Astrocyte of the cerebellum (primary cell): Measurements from ENCODE around the gene GSG1L2.

Source experiments
- DNase-seq: peaks from one replicate; pipeline ENCODE4 v3.0.0-alpha.2; 2011; ENCODE audit warnings: low read depth
- H3K4me3 ChIP-seq: 2 replicates; pipeline ENCODE4 v1.5.1; 2011; ENCODE audit warnings: mild to moderate bottlenecking, low read depth, low read length, moderate library complexity
- in situ Hi-C: cut with HindIII; loops from 2 replicates; pipeline ENCODE4 v1.10.0; 2017; ENCODE audit warnings: low sequenced_read_pairs
- TF ChIP-seq, protein P1 (sequence below): IDR thresholded peaks from 2 replicates; pipeline ENCODE4 v1.5.1; 2012; ENCODE audit warnings: low read length, low read depth, moderate library complexity, mild to moderate bottlenecking; ENCODE audit errors: missing control alignments

Gene GSG1L2

GRCh38 chr17:9802294-9802693 is 19.6 kb downstream of the GSG1L2 start:
- no peak for DNase-seq
- H3K4me3 ChIP-seq = no peak overlapping the region
- in situ Hi-C loops = no loop called here
- TF ChIP-seq, protein P1, sequence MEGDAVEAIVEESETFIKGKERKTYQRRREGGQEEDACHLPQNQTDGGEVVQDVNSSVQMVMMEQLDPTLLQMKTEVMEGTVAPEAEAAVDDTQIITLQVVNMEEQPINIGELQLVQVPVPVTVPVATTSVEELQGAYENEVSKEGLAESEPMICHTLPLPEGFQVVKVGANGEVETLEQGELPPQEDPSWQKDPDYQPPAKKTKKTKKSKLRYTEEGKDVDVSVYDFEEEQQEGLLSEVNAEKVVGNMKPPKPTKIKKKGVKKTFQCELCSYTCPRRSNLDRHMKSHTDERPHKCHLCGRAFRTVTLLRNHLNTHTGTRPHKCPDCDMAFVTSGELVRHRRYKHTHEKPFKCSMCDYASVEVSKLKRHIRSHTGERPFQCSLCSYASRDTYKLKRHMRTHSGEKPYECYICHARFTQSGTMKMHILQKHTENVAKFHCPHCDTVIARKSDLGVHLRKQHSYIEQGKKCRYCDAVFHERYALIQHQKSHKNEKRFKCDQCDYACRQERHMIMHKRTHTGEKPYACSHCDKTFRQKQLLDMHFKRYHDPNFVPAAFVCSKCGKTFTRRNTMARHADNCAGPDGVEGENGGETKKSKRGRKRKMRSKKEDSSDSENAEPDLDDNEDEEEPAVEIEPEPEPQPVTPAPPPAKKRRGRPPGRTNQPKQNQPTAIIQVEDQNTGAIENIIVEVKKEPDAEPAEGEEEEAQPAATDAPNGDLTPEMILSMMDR = no peak

DNA sequence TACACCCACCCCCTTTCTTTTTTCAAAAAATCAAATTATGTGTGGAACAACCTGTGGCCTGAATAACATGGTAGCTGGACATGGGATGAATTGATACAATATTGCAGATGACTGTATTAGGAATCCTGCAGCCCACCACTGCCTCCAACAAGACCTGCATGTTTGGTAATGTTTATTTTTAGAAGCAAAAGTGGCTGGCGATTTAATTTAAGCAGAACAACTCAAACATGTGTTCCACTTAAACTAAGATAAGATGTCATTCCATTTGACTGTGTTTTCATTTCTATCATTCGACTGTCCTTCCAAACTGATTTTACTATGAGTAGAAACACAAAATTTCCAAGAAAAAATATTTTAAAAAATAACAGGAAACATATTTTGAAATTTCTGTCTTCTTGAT is 20.4 kb downstream of the GSG1L2 start:
- TF ChIP-seq, protein P1 = no peak
- in situ Hi-C loops = no loop called here
- no peak for DNase-seq
- H3K4me3 ChIP-seq = no peak overlapping the region

GRCh38 chr17:9798724-9799123 is 23.2 kb downstream of the GSG1L2 start:
- in situ Hi-C loops = no loop called here
- H3K4me3 ChIP-seq = no peak overlapping the region
- no peak for DNase-seq
- TF ChIP-seq, protein P1 = no peak

DNA sequence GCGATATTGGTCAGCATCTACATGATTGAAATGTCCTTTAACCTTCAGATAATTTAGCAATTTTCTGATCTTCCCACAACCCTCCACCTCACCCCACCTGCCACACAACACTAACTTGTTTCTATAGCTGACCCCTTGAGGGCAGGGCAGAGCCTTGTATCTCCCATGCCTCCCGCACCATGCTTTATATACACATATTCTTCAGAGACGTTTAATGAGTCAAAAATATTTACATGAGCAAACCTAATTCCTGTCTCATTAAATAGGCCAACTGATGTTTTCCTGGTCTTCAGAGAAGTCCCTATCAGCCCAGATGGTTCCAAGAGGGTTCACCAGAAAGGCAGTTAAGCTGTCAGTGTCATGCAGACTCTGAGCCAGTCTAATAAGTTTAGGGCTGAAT is 23.9 kb downstream of the GSG1L2 start:
- TF ChIP-seq, protein P1 = no peak
- H3K4me3 ChIP-seq = no peak overlapping the region
- DNase-seq = no peak
- in situ Hi-C loops = no loop called here

DNA sequence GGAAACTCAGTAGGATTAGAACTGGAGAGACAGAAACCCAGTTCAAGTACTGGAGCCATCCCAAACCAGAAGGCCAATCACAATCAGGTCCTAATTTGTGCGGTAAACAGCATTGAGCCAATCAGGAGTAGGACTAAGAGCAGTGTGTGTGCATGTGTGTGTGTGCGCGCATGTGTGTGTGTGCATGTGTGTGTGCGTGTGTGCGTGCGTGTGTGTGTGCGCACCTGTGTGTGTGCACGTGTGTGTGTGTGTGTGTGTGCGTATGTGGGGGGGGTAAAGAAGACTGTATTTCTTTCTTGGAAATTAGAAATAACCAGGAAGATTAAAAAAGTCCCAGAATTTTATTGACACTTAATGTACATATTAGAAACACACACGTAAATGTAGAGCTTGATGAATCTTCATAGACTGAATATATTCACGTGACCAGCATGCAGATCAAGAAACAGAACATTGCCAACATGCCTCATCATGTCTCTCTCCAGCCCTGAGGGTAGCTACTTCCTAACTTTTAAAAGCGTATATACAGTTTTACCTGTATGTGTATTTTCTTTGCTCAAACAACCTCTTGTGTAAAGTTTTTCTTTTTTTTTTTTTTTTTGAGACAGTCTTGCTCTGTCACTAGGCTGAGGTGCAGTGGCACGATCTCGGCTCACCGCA is 29.6 kb downstream of the GSG1L2 start:
- H3K4me3 ChIP-seq = no peak overlapping the region
- no peak for DNase-seq
- in situ Hi-C loops = no loop called here
- TF ChIP-seq, protein P1 = no peak

GRCh38 chr17:9790889-9791876 is 30.7 kb downstream of the GSG1L2 start, which contains the start of gene DHRS7C:
Gene DHRS7C (minus strand): TSS chr17:9791592. CDS start chr17:9791284, 308 bp downstream.
- TF ChIP-seq, protein P1 = no peak

More at GRCh38 chr17:9790889-9791876, 30.7 kb downstream of the GSG1L2 start, which contains the start of gene DHRS7C:
- no peak for DNase-seq
- in situ Hi-C loops = no loop called here
- no peak within 1 kb of the TSS for H3K4me3 ChIP-seq
